Measurements from ENCODE around the gene EEF1AKMT2.

DNA sequence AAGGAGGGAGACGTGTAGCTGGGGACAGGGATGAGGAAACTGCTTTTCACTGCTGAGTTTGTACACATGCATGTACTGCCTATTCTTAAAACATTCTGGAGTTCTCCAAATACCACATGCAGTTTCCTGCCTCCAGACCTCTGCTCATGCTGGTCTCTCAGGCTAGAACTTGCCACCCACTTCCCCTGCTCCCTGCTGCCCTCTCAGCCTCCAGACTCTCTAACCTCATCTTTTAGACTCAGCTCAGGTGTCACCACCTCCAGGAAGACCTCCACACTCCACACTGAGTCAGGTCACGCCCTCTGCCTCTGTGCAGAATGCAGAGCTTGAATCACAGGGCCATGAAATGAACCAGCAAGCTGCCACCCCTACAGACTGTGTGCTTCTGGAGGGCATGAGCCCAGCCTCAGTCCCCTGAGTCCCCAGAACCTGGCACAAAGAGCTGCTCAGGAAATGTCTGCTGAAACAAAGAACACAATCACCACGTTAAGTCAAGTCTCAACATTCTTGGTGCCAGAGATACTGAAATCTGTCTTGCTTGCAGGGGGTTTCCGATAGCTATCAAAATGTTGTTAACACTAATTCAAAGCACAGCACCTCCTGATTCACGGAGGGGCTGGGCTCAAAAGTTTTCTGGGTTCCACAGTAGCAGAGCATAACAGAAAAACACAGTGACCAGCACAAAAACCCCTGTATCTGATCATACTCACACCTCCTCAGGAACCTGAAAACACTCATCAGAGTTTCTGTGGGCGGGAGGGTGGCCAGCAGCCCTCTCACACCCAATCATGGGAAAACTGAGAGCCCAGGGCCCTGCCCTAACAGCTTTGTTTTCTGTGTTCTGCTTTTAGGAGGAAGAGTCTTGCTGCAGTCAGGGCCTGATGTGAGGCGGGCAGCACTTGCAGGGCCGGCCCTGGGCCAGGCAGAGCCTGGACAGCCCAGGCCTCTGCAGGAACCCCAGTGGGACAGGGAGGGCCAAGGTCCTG, 68.6 kb downstream of the EEF1AKMT2 start:
- TF ChIP-seq, protein P1, sequence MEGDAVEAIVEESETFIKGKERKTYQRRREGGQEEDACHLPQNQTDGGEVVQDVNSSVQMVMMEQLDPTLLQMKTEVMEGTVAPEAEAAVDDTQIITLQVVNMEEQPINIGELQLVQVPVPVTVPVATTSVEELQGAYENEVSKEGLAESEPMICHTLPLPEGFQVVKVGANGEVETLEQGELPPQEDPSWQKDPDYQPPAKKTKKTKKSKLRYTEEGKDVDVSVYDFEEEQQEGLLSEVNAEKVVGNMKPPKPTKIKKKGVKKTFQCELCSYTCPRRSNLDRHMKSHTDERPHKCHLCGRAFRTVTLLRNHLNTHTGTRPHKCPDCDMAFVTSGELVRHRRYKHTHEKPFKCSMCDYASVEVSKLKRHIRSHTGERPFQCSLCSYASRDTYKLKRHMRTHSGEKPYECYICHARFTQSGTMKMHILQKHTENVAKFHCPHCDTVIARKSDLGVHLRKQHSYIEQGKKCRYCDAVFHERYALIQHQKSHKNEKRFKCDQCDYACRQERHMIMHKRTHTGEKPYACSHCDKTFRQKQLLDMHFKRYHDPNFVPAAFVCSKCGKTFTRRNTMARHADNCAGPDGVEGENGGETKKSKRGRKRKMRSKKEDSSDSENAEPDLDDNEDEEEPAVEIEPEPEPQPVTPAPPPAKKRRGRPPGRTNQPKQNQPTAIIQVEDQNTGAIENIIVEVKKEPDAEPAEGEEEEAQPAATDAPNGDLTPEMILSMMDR (IDR thresholded peaks at IDR 0.05): no peak
- TF ChIP-seq ZFX (IDR thresholded peaks at IDR 0.05; ENCODE audit: borderline replicate concordance): no peak
